NCI-H524 treated with DMSO at 0.1 percent for 48 hours (cell line): Measurements from ENCODE around the gene LHX5.

Source experiments
- DNase-seq: peaks from one replicate; lab custom pipeline; 2025; lab: John Stamatoyannopoulos, UW

Gene LHX5

DNA sequence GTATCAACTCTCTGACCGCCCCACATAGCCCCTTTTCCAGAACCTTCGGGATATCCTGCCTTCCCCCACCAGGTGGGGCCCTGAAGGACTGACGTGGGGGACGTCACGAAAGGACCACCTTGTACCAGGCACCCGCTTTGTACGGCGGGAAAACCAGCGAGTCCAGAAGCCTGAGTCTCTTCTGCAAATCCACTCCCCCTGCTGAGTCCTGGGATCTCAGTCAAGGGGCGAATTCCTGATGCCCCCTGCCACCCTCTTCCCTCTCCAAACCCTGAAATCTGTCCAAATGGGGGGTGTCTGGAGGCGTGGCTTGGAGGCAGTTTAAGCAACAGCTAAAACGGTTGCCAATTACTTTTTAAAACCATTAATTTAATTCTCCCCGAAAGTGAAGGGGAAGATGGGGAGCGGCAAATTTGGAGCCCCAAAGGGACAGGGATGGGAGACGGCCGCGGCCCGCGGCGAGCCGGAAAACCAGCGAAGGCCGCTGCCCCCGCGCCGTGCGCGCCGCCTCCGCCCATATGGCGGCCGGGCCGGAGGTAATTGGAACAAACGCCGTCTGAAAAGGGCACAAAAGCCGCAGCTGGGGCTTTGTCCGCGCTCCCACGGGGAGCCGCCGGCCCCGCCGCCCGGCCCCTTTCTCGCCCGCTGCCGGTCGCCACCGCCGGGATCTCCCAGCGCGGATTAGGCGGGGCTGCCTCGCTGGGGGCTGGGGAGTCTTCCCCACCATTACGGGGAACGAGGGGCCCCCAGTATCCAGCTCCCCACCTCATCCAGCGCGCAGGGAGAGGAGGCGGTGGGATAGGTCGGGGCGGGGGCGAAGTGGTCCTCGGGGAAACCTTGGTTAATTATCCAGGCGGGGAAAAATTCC, 6.6 kb downstream of the LHX5 start:
- DNase-seq: no peak

DNA sequence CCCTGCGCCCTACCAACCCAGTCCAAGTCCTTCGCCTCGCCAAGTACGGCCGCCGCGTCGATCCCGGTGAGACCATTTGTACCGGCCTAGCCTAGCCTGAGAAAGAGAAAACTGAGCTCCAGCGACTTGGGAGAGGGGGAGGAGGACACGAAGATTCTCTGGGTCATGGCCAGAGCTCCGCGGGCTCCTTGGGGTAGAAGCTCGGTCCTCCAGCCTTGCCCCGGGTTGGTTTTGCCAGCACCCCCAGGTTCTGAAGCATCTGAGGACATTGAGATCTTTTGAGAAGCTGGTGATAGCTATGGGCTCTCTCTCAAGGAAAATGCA, 7.3 kb downstream of the LHX5 start:
- DNase-seq: no peak

DNA sequence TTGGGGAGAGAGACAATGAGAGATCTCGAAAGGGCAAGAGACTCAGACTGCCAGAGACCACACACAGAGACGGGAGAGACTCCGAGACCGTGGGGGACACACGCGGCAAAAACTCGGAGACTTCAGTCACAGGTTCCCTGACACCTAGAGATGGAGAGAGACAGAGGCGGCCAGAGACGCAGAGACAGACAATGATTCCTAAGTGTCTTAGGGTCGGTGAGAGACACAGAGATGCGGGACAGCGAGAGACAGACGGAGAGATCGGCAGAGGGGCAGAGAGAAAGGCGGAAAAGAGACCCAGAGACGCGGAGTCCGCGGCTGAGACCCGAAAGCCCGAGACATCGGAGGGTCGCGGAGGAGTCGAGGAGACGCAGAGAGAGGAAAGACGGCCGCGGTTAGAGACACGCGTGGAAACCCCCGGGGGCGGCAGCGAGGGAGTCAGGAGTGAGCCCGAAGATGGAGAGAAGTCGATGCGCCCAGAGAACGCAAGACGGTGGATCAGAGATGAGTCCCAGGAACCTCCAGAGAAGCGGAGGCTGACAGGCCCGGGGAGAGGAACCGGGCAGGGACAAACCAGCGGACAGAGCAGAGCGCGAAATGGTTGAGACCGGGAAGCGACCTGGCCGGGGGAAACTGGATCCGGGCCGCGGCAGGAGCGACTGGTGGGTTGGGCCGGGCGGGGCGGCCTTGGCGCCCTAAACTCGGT, 7.8 kb downstream of the LHX5 start:
- no peak for DNase-seq

DNA sequence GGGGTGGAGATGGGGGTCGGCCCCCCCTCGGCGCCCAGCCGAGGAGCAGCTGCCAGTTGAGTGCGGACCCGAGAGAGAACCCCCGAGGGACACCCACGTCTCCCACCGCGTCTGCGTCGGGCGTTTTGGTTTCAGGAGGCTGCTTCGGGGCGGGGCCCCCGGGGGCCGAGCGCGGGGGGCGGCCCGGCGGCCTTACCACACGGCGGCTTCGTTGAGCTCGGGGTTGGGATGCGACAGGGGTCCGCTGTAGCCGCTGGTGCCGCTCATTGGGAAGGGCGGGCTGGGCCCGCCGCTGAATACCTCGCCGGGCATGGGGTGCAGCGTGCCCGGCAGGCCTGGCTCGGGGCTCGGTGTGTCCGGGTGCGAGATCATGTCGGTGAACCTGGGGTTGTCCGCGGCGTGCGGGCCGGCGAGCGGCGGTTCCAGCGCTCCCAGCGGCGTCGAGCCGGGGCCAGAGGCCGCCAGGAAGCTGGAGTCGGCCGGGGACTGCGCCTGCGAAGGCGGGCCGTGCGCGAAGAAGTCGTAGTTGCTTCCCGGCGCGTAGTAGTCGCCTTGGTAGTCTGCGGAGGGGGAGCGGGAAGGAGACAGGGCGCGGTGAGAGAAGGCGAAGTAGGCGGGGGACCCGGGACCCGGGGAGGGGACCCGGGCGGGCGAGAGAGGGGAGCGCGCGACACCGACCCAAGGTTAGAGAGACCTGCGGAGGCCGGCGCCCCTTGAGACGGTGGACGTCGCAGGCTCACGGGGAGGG, 8.5 kb downstream of the LHX5 start:
- no peak for DNase-seq

DNA sequence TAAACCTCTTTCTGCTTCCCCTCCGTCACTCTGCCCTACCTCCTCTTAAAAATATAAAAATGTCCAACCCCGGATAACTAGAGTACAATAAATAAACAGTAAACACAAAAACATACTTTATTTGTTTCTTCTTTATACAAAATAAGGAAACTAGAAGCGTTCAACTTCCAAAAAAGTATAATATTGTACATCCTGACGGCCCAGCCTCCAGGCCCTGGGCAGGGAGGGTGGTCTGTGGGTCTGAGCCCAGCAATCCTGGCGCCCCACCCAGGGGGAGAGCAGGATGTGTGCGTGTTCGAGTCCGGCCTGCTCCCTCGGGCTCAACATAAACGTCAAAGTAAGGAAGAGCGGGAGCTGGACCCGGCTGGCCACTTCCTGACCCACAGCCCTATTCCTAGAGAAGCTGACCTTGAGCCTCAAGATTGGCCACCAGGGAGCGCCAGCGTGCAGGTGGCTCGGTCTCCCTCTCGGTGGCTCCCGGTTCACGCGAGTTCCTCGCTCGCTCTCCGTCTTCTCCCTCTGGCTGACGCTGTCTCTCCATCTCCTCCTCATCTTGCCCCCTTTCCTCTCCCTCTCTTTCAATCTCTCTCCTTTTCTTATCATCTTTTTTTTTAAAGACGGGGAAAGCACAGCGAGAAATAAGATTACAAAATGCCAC, 9.4 kb downstream of the LHX5 start:
- DNase-seq: no peak

DNA sequence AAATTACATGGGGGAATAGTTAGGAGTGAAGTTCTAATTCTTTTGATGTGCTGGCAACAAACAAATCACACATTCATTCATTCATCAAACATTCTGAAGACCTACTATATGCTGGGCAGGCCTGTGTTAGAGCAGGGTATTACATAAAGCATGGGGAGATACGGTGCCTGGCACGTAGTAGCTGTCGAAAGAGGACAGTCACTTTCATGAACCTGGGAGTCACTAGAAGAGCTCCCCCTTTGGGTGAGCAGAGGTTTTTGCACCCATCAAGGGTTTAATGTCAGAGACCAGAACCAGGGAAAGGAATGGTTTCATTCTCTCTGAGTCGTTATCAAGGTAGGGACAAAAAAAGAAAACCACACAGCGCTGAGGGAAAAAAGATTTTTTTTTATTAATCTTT, 10.0 kb downstream of the LHX5 start:
- no peak for DNase-seq

DNA sequence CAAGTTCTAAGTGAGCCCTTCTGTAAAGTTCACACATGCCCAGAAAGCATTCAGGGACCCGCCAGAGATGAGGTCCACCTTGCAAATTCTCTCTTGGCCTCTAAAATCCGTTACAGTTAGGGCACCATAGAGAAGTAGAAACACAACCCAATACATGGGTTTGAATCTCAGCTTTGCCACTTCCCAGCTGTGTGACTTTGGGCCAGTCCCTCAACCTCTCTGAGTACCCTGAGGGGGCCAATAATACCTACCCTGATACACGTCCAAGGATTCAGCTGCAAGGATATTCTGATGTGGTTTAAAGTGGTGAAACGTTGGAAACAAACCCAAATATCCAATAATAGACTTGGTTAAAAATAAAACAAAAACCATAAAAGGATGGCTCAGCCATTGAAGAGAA, 11.7 kb downstream of the LHX5 start:
- DNase-seq: no peak

DNA sequence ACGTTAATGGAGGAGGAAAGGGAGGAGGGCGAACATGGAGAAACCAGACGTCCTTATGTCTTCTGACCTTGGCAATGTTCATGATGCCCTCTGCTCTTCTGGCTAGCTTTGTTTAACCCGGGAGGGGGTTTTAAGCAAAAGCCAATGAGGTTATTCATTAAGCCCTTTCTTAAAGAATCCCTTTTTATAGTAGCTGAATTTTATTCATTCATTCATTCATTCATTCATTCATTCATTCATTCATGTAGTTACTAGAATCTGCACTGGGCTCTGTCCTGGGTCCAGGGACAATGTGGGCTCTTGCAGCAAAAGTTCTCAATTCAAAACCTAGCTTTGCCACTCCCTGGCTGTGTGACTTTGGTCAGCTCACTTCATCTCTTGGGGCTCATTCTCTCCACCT, 14.0 kb downstream of the LHX5 start:
- no peak for DNase-seq

DNA sequence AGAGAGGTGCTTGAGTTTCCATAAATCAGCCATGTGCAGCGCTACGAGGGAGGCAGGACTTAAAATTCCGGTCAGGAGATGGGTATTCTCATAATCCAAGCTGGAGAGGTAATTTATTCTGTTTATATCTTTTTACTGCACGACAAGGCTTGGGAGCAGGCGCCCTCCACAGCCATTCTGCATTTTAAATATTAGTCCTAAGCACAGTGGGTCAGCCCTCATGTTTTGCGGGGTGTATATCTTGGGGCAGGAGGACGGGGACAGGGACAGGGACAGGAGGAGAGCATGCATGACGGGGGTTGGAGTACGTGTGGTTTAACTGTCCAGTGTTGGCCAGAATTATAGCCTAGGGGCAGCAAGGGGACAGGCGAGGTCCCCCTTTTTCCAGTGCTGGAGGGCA, 14.5 kb downstream of the LHX5 start:
- no peak for DNase-seq

DNA sequence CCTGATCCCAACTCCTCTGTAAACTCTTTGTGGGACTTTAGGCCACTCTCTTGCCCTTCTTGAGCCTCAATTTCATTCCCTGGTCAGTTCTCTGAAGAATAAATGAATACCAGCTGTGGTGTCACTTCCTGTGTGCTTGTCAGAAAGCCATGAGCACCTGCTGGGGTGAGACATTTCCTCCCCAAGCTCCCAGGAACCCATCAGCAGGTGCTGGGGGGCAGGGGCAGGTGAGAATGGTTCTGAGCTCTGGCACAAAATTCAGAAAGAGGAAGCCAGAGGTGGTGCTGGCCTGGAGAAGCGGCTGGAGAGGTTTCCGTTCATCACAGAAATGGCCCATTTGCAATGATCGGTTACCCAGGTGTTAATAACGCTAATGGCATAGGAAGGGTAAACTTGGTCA, 14.9 kb downstream of the LHX5 start:
- no peak for DNase-seq

DNA sequence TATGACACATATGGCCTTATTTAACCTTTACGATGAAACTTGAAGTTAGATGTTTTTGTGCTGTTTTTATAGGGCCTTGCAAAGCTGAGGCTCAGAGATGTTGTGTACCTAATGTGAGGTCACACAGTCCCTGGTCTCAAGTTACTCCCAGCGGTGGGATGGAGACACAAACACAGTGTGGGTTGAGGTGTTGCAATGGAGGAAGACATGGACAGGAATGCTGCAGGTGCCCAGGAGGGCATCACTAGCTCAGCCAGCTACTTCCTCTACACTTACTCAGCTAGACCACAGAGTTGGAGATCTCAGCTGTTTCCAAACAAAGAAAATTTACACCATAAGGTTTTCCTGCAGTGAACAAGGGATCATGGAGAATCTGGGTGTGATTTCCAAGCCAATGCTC, 15.5 kb downstream of the LHX5 start:
- DNase-seq: no peak

DNA sequence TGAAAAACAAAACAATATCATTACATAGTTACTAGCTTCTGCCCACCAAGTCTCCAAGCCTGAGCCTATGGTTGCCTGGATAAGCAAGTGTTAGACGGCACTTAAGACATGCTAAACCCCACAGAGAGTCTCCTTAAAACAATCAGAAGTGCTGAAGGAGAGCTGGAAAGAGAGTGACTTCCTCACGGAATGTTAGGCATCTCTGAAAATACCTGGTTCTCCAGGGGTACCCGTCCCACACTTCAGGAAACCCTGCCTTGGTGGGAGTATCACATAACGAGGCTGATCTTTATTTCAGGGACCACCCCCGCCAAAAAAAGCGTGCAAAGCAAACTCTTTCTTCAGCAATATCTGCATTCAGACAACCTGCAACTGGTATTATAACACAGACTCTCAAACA, 18.3 kb downstream of the LHX5 start:
- no peak for DNase-seq

DNA sequence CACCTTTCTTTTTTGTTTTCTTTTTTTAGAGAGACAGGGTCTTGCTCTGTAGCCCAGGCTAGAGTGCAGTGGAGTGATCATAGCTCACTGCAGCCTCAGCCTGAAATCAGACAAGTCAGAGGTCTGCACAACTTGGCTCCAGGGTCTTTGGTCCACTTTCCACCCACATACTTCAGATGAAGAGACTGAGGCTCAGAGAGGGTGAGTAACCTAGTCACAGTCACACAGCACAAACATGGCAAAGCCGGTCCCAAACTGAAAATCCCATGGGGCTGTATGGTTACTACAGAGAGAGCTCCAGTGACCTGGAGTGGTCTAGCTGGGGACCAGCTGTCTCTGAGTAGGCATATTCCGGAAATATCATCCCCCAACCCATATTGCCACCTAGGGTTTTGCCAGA, 19.2 kb downstream of the LHX5 start:
- DNase-seq: no peak

DNA sequence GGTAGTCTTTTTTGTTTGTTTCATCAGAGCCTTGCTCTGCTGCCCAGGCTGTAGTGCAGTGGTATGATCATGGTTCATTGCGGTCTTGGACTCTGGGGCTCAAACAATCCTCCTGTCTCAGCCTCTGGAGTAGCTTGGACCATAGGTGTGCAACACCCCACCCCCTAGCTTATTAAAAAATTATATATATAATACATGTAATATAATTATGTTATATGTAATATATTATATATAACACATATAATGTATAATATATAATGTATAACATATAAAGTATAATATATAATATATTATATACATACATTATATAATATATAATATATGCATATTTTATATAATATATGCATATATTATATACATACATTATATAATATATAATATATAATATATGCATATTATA, 21.8 kb downstream of the LHX5 start:
- DNase-seq: no peak

DNA sequence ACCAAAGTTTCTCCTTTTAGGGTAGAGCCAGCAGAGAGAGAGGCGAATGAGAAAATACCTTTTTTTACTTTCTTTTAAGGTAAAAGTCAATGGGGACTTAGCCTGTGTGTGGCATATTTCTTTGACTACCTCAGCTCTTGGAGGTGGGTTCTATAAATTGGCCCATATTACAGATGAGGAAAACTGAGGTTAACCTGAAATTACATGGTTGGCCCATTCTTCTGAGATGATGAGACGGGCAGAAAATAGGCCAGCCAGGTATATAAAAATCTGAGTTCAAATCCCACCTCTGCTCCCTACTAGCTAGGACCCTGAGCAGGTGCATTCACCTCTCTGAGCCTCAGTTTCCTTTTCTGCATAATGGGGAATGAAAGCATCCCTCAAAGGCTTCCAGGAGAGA, 22.4 kb downstream of the LHX5 start:
- no peak for DNase-seq

DNA sequence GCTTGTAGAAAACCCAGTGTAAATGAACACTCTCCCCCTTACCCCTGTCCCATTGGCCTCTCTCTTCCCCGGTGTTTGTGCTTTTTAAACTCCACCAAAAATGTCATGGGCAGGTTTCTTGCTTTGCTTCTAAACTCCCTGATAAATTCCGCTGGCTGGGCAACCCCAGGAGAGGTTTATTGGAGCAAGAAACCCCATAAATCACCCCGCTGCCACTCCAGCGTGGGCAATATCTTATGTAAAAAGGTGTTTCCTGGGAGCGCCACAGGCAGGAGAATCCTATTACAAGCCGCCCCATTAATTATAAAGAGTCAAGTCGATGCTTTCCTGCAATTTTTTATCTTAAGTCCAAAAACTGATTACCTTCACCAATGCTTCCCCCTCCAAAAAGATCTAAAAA, 22.8 kb downstream of the LHX5 start:
- no peak for DNase-seq

DNA sequence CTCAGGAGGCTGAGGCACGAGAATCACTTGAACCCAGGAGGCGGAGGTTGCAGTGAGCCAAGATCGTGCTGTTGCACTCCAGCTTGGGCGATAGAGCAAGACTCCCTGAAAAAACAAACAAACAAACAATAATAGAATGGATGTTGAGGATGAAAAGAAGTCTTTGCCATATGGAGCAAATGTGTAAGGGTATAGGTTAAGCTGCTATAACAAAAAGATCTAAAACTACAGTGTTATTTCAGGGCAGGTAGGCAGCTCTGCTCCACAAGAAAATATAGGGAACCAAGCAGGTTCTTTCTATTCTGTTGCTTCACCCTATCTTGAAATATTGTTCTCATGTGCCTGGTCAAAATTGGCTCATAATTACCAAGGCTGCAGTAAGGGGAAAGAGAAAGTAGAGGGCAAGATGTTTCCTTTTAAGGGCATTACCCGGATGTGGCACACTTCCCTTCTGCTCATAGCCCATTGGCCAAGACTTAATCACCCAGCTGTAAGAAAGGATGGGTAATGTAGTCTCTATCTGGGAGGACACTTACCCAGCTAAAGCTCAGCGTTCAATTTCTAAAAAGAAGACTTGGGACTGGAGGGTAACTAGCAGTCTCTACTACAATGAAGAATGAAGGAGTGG, 26.0 kb downstream of the LHX5 start:
- no peak for DNase-seq

DNA sequence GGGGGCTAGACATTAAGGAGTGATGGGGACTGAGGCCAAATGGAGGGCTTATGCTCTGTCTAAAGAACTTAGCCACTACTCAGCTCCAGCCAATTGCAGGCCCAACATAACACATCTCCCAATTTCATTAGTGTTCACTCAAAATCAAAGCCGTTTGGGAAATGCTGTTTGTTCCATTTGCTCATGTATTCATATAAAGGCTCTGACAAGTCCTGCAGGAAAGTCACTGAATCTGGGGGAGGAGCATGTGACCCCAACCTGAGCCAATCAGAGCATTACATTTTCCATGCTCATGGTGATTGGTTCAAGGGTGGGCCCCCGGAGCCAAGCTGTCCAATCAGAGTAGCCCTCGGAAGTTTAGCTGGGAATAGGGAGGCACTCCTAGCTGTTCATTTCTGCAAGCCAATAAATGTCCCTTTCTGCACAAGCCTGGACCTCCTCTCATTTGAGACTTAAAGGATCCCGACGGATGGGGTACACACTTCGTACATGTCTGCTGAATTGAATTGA, 28.6 kb downstream of the LHX5 start:
- DNase-seq: no peak

DNA sequence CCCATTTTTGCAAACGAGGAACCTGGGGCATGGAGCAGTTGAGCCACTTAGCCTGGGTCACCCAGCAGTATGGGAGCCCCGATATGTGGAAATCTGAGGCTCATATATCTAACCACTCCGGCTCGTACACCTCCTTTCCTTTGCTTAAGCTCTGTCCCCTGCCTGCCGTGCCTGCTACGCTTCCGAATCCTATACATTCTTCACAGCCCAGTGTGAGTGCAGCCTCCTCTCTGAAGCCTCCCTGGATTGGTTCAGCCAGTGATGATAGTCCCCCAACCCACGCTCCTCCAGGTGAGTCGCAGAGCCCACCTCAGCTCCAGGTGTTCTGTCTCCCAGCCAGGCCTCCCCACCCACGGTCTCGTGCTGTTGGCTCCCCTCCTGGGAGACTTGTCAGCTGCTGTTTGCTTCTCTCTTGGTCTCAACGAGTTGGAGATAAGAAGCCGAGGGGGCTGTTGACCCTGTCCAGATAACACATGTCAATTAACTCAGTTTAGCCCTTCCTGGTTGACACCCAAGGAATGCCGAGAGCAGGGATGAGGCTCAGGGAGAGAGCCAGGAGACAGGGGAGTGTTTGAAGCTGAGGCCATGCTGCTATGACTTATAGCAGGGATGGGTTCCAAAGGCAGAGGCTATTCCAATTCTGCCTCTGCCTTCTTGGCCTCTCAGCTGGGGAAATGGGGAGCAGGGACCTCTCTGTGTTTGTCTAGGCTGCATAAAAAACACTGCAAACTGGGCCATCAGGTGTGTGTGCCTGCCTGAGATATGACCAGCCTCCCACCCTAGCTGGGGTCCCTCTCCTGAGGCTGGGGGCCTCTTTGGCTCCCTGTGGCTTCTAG, 30.5 kb downstream of the LHX5 start:
- no peak for DNase-seq

DNA sequence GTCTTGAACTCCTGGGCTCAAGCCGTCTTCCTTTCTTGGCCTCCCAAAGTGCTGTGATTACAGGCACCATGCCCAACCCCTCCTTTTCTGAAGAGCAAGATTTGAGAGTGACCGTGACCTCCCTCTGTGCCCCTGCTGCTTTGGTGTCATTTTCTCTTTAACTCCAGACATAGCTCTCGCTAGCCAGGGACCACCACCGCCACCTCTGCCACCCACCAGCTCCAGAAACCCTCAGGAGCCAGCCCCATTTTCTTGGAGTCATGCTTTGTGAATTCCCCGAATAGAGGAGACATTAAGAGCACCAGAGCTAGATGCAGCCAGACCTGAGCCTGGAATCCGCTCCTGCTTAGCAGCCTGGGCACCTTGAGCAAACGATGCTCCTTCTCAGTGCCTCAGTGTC, 31.3 kb downstream of the LHX5 start:
- no peak for DNase-seq

DNA sequence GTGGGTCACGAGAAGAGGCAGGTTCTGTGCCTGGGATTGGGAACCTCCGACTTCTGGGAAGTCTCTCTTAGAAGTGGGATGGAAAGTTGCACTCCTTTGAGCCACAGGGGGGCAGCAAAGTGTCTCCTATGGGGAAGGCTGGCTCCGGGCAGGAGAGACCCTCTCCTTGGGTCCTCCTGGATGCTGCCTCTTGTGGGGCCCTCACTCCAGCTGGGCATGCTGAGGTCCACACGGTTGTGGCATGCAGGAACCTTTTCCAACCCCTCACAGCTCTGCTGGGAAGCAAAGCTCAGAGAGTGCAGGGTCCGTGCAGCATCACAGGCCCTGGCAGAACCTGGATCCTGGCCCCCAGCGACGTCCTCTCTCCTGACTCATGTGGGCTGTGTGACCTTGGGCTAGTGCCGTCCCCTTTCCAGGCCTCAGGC, 32.1 kb downstream of the LHX5 start:
- DNase-seq: no peak
